Erythroblast (primary cell): ENCODE results near the gene FOXJ3.

Source experiments
- GATA1 ChIP-seq: IDR thresholded peaks from 2 replicates; pipeline ENCODE4 v1.6.1; 2011; ENCODE audit warnings: low read depth, mild to moderate bottlenecking, control low read depth, low read length, moderate library complexity
- POLR2A ChIP-seq: IDR thresholded peaks from 2 replicates; pipeline ENCODE4 v1.6.1; 2011; ENCODE audit warnings: mild to moderate bottlenecking, low read length

DNA sequence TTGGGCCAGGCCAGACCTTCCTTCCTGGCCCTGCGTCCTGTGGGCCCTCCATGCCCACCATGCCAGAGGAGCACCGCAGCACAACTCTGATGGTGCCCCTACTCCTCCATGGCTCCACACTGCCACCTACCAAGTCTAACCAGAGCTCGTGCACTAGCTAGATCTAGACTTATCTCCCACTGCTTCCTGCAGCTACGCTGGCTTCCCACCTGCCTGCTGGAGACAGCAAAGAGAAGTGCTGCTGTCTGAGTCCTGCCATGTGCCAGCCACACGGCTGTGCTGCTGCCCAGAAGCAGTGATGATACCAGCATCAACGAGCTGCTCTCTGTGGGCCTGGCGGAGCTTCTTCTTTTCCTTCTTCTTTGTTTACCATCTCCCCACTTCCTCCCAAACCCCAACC lies 177.4 kb downstream of the FOXJ3 start:
- no peak for TF ChIP-seq GATA1
- TF ChIP-seq POLR2A = no peak
